Neutrophil (primary cell): Measurements from ENCODE around the gene GNG12.
A peak's percentile ranks its signal among the peaks of the same experiment; 100 is the strongest.

Source experiments
- H3K27ac ChIP-seq: fragments of 200-600 bp; sonication (generic); 2 replicates; pipeline ENCODE4 v1.5.1; 2016; ENCODE audit warnings: mild to moderate bottlenecking, moderate library complexity
- H3K27me3 ChIP-seq: fragments of 200-600 bp; sonication (generic); 2 replicates; pipeline ENCODE4 v1.6.0; 2016; ENCODE audit warnings: mild to moderate bottlenecking
- H3K36me3 ChIP-seq: fragments of 200-600 bp; sonication (generic); 2 replicates; pipeline ENCODE4 v1.5.1; 2017
- H3K4me1 ChIP-seq, 2 experiments: fragments of 200-600 bp in 1 of 2; sonication (generic) in 1 of 2; 1 replicate in 1 of 2; 2 replicates in 1 of 2; pipeline versions ENCODE4 v1.5.1 to v1.6.1; 2013 to 2016; ENCODE audit warnings: low read depth in 1 of 2, low read length in 1 of 2, mild to moderate bottlenecking in 1 of 2, moderate library complexity in 1 of 2; ENCODE audit not compliant: control insufficient read depth in 1 of 2, insufficient read depth in 1 of 2
- H3K4me3 ChIP-seq, 2 experiments: fragments of 200-600 bp in 1 of 2; sonication (generic) in 1 of 2; 1 replicate in 1 of 2; 2 replicates in 1 of 2; pipeline ENCODE4 v1.5.1; 2013 to 2016; ENCODE audit warnings: low read depth in 1 of 2, low read length in 1 of 2, mild to moderate bottlenecking in 1 of 2, moderate library complexity in 1 of 2
- H3K9me3 ChIP-seq: fragments of 200-600 bp; sonication (generic); 2 replicates; pipeline ENCODE4 v1.5.1; 2016
- CTCF ChIP-seq: fragments of 200-600 bp; sonication (generic); IDR thresholded peaks from 2 replicates; pipeline ENCODE4 v1.5.1; 2016; ENCODE audit warnings: antibody characterized with exemption

The GNG12 gene

GRCh38 chr1:67735806-67736627, 97.2 kb downstream of the GNG12 start:
- peaks cover 34 to 47% of the 10 kb centered on the region in 2 experiments for H3K4me1 ChIP-seq
- TF ChIP-seq CTCF: no peak
- no peaks in the 10 kb centered on the region for H3K9me3 ChIP-seq
- no peaks in the 10 kb centered on the region for H3K27me3 ChIP-seq
- peak overlapping the region; percentile 24 to 28 for H3K4me3 ChIP-seq
- no peaks in the 10 kb centered on the region for H3K36me3 ChIP-seq
- peak overlapping the region; percentile 70 for H3K27ac ChIP-seq

- Histone ChIP-seq H3K4me3 (no peak overlapping the region), H3K4me1 (peaks cover 34 to 47% of the 10 kb centered on the region in 2 experiments), H3K27ac (no peak overlapping the region), H3K9me3 (no peaks in the 10 kb centered on the region), H3K36me3 (no peaks in the 10 kb centered on the region), H3K27me3 (no peaks in the 10 kb centered on the region)
- TF ChIP-seq CTCF: no peak
Measured at GRCh38 chr1:67735206-67735605, 98.1 kb downstream of the GNG12 start.

- Histone ChIP-seq H3K27ac (peak overlapping the region; percentile 44), H3K4me1 (peaks cover 34 to 47% of the 10 kb centered on the region in 2 experiments), H3K27me3 (no peaks in the 10 kb centered on the region), H3K4me3 (no peak overlapping the region), H3K36me3 (no peaks in the 10 kb centered on the region), H3K9me3 (no peaks in the 10 kb centered on the region)
- TF ChIP-seq CTCF: no peak
Measured at GRCh38 chr1:67734323-67734690, 99.0 kb downstream of the GNG12 start.

- Histone ChIP-seq H3K36me3 (no peaks in the 10 kb centered on the region), H3K27ac (peak overlapping the region; percentile 44), H3K4me1 (peaks cover 34 to 47% of the 10 kb centered on the region in 2 experiments), H3K4me3 (no peak overlapping the region), H3K9me3 (no peaks in the 10 kb centered on the region), H3K27me3 (no peaks in the 10 kb centered on the region)
- no peak for TF ChIP-seq CTCF
Measured at GRCh38 chr1:67733681-67734322, 99.5 kb downstream of the GNG12 start.

GRCh38 chr1:67732750-67733151, 100.5 kb downstream of the GNG12 start:
- no peak for TF ChIP-seq CTCF
- Histone ChIP-seq H3K36me3 (no peaks in the 10 kb centered on the region), H3K27me3 (no peaks in the 10 kb centered on the region), H3K4me3 (no peak overlapping the region), H3K4me1 (peaks cover 34 to 47% of the 10 kb centered on the region in 2 experiments), H3K27ac (no peak overlapping the region), H3K9me3 (no peaks in the 10 kb centered on the region)
